IPS DF 6.9 (cell line): Measurements from ENCODE around the gene VIPR2.

ENCODE experiments used
- DNase-seq: peaks from one replicate; pipeline ENCODE4 v3.0.0-alpha.2; 2013; ENCODE audit warnings: low read depth, low spot score
- H3K27ac ChIP-seq: one replicate; pipeline ENCODE4 v1.5.1; 2013; ENCODE audit warnings: low read length, control low read depth
- H3K27me3 ChIP-seq: 2 replicates; pipeline ENCODE4 v1.6.1; 2013; ENCODE audit warnings: mild to moderate bottlenecking, low read length; ENCODE audit not compliant: control insufficient read depth, insufficient read depth
- H3K36me3 ChIP-seq: 2 replicates; pipeline ENCODE4 v1.6.1; 2013; ENCODE audit warnings: low read length; ENCODE audit not compliant: control insufficient read depth, insufficient read depth
- H3K4me1 ChIP-seq: 2 replicates; pipeline ENCODE4 v1.6.1; 2013; ENCODE audit warnings: low read length; ENCODE audit not compliant: control insufficient read depth, insufficient read depth
- H3K4me3 ChIP-seq: 2 replicates; pipeline ENCODE4 v1.5.1; 2013; ENCODE audit warnings: mild to moderate bottlenecking, low read length
- H3K9me3 ChIP-seq: 2 replicates; pipeline ENCODE4 v1.6.1; 2013; ENCODE audit warnings: low read length, inconsistent platforms; ENCODE audit not compliant: control insufficient read depth, insufficient read depth
- WGBS: extraction: QIAGEN DNeasy Blood & Tissue Kit; methylation state at CpG from one replicate; pipeline ENCODE4 v1.1.7; 2013; ENCODE audit warnings: mixed read lengths, missing lambda C conversion rate; ENCODE audit not compliant: insufficient read length, insufficient coverage; 5-methylcytosine and 5-hydroxymethylcytosine counted together

Gene VIPR2

DNA sequence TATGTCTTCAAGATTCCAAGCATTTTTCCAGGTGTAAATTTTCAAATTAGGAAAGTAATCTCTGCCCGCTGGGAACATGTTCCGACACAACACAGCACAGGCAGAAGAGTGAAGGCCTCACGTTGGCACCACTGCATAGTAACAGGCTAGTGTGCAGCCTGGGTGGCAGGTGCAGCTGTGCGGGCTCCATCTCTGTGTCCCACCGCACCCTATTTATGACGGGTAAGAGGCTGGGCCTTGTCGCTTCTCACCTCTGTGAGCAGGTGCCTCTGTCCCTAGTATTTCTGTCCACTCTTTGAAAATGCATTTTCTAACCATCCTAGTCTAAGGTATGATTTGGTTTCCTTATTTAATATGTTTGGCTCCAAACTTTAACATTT is 24.1 kb downstream of the VIPR2 start:
- Histone ChIP-seq H3K4me3 (no peak overlapping the region), H3K9me3 (no peaks in the 10 kb centered on the region), H3K4me1 (no peaks in the 10 kb centered on the region), H3K27me3 (no peaks in the 10 kb centered on the region), H3K36me3 (no peaks in the 10 kb centered on the region), H3K27ac (no peak overlapping the region)
- no peak for DNase-seq
- no CpG with 5 or more reads among the region's 7 CpGs for WGBS

DNA sequence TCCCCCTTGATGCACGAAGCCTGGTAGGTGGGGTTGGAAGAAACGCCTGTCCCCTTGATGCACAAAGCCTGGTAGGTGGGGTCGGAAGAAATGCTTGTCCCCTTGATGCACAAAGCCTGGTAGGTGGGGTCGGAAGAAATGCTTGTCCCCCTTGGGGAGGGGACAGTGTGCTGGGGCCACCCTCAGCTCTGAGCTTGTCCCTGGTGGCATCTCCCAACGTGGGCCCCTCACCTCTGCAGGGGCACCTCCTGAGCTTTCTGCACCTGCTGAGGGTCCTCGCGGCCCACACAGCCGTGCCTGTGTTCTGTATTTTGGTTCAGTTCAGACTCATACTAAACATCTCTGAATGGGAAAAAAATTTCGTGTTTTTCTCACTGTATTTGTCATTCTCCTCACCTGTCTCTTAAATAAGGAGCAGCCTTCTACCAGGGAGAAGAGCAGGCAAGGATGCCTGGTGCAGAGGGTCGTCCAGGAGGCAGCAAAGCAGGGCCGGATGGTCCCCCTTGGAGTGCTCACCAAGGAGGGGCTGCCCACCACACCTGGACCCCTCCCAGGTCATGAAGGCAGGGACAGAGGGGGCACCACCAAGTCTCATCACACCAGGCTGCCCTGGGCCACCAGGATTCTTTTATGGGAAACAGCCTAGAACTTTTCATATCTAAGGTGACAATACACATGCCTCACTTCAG is 24.7 kb downstream of the VIPR2 start:
- WGBS = no CpG with 5 or more reads among the region's 11 CpGs

DNA sequence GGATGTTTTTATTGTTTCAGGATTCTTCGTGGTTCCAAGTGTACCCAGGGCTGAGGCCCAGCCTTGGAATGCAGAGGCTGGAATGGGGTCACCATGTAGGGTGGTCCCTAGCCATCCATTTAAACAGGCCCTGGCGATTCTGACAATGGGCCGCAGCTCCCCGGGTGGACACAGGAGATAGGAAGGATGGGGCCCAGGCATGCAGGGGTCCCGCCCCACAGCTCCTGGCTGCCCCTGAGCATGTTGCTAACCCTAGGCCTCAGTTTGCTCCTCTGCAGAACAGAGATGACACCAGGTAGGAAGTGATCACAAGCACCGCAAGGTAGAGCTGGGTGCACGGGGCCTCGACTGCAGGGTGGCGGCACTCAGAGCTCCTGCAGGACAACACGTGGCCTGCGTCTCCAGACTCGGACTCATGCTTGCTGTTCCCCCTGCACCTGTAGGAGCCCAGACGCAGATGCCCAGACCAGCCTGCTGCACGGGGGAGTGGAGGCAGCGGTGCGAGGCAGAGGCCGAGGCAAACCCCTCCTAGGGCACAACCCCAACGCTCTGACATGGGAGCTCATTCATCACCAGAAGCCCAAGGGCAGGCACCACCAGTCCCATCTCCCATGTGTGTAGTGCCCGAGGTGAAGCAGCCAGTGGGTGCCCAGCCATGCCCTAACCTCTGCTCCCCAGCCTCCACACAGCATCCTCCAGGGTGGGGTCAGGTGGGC is 25.5 kb downstream of the VIPR2 start:
- DNase-seq = no peak
- Histone ChIP-seq H3K27ac (no peak overlapping the region), H3K36me3 (no peaks in the 10 kb centered on the region), H3K27me3 (no peaks in the 10 kb centered on the region), H3K4me1 (no peaks in the 10 kb centered on the region), H3K9me3 (no peaks in the 10 kb centered on the region), H3K4me3 (no peak overlapping the region)
- WGBS = no CpG with 5 or more reads among the region's 19 CpGs

More for the DNA sequence above, 24.7 kb downstream of the VIPR2 start:
- no peaks in the 10 kb centered on the region for H3K36me3 ChIP-seq
- DNase-seq = no peak
- no peaks in the 10 kb centered on the region for H3K9me3 ChIP-seq
- no peak overlapping the region for H3K4me3 ChIP-seq
- no peaks in the 10 kb centered on the region for H3K27me3 ChIP-seq
- no peaks in the 10 kb centered on the region for H3K4me1 ChIP-seq
- no peak overlapping the region for H3K27ac ChIP-seq

DNA sequence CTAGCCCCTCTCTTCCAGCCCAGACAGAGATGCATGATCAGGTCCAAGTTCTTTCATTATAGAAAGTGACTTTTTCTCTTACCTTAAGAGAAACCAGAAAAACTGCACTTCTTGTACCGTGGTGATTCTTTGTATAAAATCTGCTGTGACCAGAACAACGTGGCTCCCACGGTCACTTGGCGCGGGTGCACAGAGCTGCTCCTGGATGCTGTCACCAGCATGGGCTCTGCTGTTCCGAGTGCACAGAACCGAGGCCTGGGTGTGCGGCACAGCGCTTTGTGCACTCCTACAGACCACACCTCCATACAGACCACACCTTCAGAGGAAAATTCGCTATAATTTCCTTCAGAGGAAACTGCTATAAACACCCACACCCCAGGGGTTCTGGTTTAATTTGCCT is 26.0 kb downstream of the VIPR2 start:
- DNase-seq = no peak
- no CpG with 5 or more reads among the region's 10 CpGs for WGBS
- H3K9me3 ChIP-seq = no peaks in the 10 kb centered on the region
- no peak overlapping the region for H3K4me3 ChIP-seq
- no peak overlapping the region for H3K27ac ChIP-seq
- no peaks in the 10 kb centered on the region for H3K27me3 ChIP-seq
- no peaks in the 10 kb centered on the region for H3K36me3 ChIP-seq
- H3K4me1 ChIP-seq = no peaks in the 10 kb centered on the region

DNA sequence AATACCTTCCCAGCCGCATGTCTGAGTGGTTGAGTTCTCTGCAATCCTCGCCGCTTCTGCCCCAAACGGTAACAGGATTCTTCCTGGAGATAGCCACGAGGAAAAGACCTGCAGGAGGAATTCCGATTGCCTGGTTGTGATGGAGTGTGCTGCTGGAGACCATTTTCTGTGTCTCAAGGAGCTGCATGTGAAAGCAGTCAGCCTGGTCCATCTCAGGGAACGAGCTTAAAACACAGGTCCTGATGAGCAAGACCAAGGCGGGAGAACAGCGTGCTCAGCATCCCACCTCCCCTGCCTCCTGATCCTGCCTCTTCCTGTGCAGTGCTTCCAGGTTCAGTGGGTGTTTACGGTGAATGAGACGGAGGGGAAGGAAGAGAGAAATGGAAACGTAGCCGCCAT is 26.5 kb downstream of the VIPR2 start:
- DNase-seq = no peak
- Histone ChIP-seq H3K9me3 (no peaks in the 10 kb centered on the region), H3K27me3 (no peaks in the 10 kb centered on the region), H3K4me1 (no peaks in the 10 kb centered on the region), H3K4me3 (no peak overlapping the region), H3K27ac (no peak overlapping the region), H3K36me3 (no peaks in the 10 kb centered on the region)
- no CpG with 5 or more reads among the region's 13 CpGs for WGBS

DNA sequence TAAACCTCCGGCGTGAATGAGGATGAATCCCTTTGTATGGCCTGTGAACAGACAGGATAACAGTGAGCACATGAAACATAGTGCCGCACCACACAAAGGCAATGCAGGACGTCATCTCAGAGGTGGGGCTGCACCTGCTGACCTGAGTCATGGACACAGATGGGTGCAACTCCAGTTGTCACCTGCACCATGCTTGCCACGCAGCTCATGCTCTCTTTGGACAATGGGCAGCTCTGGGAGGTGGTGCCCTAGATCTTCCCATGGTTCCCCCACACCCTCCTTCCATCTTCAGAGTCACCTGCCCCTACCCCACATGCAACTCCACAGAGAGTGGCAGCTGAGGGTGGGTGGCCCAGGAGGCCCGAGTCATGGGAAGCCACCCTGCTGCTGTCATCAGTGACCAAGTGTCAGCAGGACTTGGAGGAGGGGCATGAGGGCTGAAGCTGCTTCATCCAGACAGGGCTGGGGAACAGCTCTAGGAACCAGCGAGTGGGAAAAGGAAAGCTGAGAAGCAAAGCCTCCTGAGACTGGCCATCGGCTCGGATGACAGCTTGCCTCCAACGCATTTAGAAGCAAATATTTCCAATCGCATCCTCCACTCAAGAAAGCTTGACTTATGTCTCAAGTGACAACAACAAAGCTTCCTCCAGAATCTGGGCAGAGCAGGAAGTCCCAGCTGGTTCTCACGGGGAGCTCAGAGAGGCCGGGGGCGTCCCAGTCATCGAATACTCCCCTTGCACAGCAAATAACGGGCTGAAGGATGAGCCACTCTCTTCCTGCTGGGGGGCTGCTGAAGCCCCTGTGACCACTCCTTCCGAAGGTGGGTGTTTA is 27.1 kb downstream of the VIPR2 start:
- H3K9me3 ChIP-seq = no peaks in the 10 kb centered on the region
- H3K4me1 ChIP-seq = no peaks in the 10 kb centered on the region
- no peak overlapping the region for H3K4me3 ChIP-seq
- DNase-seq = no peak
- WGBS = no CpG with 5 or more reads among the region's 17 CpGs
- no peaks in the 10 kb centered on the region for H3K27me3 ChIP-seq
- no peak overlapping the region for H3K27ac ChIP-seq
- H3K36me3 ChIP-seq = no peaks in the 10 kb centered on the region

DNA sequence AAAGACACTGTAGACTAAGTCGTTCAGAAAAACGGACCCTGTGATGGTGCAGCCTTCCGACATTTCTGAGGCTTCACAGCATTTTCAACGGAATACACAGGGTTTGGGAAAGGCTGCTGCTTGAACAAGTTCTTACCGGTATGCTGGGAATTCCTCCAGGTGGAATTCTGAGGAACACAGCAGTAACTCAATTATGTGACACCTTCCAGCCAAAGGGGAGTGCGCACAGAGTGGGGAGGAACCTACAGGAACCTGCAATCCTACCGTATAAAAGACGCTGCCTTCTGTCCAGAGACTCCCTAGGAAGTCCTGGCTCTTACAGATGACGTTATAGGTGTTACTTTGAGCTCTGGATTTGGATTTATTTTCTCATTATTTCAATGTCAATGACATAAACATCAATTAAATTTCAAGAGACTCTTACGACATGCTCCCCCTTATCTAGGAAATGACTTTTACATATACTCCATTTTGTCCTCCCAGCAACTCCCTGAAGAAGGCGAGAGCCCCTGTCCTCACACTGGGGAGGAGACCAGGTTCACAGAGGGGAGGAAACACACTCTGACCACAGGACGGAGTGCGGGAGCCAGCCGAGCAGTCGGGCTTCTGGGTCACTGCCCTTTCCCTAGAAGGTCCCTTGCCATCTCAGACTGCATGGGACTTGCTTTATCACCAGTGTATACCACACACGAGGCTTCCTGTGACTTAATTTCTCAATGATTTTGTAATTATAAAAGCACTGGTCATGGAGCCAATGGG is 27.9 kb downstream of the VIPR2 start:
- no peaks in the 10 kb centered on the region for H3K9me3 ChIP-seq
- H3K27ac ChIP-seq = no peak overlapping the region
- H3K36me3 ChIP-seq = no peaks in the 10 kb centered on the region
- DNase-seq = no peak
- no peaks in the 10 kb centered on the region for H3K27me3 ChIP-seq
- no peaks in the 10 kb centered on the region for H3K4me1 ChIP-seq
- H3K4me3 ChIP-seq = no peak overlapping the region
- no CpG with 5 or more reads among the region's 16 CpGs for WGBS

DNA sequence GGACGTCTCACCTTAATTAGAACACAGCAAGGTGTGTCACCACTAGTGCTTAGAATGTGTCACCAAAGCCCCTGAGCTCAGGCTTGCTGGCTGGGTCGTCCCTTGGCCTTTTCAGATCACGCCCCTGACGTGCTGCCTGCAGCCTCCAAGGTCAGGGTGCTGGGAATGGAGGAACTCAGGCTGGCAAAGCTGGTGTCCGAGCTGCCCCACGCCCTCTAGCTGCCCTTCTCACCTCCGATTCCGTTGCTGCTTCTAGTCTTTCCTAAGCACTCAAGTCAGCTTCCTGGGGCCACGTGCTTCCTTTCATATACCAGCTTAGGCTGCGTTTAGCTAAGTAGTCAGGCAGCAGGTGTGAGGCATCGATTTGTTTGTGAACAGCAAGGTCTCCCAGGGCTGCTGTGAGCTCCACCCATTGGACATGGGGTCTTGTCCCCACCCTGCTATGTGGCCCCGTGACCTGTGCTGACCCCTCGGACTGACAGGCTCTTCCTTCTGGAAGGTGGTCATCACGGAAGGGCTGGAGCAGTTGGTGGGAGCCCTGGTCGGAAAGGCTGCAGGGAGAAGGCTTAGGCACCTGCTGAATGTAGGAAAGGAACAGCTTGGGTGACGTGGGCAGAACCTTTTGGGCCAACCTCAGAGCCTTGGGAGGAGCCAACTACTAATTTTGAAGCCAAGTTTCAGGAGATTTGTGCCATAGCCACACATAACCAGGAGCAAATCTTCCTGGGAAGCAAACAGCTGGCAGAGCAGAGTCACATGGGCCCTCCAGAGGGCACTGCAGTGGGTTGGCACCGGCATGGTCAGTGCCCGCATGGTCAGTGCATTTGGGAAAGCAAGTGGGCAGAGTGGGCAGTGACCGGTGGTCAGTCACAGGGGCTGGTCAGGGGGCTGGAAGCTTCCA is 28.8 kb downstream of the VIPR2 start:
- no peaks in the 10 kb centered on the region for H3K27me3 ChIP-seq
- DNase-seq = no peak

DNA sequence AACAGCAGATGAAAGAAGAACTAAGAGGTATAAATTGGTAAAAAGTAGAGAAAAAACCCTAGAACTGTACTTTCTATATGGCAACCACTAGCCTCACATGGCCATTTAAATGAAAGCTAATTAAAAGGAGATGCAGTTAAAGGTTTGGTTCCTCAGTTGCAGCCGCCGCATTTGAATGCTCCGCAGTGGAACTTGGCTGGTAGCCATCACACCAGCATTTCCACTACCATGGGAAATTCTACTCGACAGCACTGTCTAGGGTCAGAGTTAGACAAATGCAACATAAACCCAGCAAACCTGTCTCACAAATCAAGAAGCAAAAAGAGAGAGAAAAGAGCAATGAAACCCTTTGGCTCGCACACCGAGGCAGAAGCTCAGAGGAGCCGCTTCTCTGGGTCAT is 29.7 kb downstream of the VIPR2 start:
- Histone ChIP-seq H3K36me3 (no peaks in the 10 kb centered on the region), H3K27me3 (no peaks in the 10 kb centered on the region), H3K9me3 (no peaks in the 10 kb centered on the region), H3K4me3 (no peak overlapping the region), H3K4me1 (no peaks in the 10 kb centered on the region), H3K27ac (no peak overlapping the region)
- WGBS = no CpG with 5 or more reads among the region's 7 CpGs
- no peak for DNase-seq

More for the DNA sequence above, 28.8 kb downstream of the VIPR2 start:
- no peaks in the 10 kb centered on the region for H3K9me3 ChIP-seq
- no peak overlapping the region for H3K4me3 ChIP-seq
- H3K4me1 ChIP-seq = no peaks in the 10 kb centered on the region
- no CpG with 5 or more reads among the region's 19 CpGs for WGBS
- no peaks in the 10 kb centered on the region for H3K36me3 ChIP-seq
- no peak overlapping the region for H3K27ac ChIP-seq
